Activated CD8-positive, alpha-beta memory T cell treated with anti-CD3 and anti-CD28 coated beads, Interleukin-2, amount 50 U/mL, for 1 hour (primary cell): Measurements from ENCODE around the gene LLPH.

Experiments
- DNase-seq: peaks from one replicate; pipeline ENCODE4 v3.0.0-alpha.2; 2020; ENCODE audit errors: extremely low read depth

The LLPH gene

GRCh38 chr12:66142826-66143225 is 12.3 kb upstream of the LLPH start:
- no peak for DNase-seq

DNA sequence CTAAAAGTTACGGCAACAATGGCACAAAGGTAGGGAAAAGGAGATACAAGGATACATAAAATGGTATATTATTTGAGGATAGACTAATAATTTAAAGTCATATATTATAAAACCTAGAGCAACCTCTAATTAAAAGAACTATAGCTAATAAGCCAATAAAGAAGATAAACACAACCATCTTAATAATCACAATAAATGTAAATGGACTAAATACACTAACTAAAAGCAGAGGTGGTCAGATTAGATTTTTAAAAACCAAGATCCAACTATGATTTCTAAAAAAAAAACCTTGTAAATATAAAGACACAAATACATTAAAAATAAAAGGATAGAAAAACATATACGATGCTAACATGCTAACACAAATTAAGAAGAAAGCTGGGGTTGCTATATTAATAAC is 10.7 kb upstream of the LLPH start:
- DNase-seq = no peak

GRCh38 chr12:66140731-66141130 is 10.2 kb upstream of the LLPH start:
- DNase-seq = no peak

DNA sequence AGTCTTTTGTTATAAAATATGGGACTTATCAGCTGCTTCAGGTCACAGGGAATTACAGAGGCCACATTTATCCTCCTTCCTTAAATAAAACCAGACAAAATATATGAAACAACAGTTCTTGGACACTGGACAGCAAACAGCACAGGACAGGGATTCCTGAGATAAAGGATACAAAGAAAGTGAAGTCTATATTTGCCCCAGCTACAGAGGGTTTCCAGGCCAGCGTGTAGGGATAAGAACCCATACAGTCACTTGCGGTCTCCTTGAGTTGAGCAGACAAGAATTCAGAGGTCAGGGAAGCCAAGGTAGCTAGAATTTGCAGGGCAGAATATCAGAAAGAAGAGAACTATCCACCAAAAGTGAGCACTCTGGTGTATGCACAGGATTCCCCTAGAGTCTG is 8.8 kb upstream of the LLPH start:
- DNase-seq = no peak

DNA sequence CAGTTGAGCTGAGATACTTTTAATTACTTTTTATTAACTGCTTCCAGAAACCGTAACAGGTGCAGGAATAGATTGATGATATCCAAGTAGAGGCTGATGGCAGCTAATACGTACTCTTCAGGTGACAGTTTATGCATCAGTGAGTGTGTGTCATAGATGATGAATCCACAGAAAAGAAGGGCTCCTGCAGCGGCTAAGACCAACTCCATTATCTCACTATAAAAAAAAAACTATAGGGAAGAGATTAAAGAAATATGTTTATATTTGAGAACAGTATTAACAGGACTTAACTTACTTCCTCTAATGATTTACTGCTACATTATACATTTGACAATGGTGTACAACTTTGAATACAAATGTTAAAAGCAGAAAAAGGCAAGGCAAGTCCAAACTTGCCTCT is 7.4 kb upstream of the LLPH start:
- DNase-seq = no peak

- DNase-seq = no peak
These were observed 1.9 kb upstream of the LLPH start for GRCh38 chr12:66132408-66132807.

DNA sequence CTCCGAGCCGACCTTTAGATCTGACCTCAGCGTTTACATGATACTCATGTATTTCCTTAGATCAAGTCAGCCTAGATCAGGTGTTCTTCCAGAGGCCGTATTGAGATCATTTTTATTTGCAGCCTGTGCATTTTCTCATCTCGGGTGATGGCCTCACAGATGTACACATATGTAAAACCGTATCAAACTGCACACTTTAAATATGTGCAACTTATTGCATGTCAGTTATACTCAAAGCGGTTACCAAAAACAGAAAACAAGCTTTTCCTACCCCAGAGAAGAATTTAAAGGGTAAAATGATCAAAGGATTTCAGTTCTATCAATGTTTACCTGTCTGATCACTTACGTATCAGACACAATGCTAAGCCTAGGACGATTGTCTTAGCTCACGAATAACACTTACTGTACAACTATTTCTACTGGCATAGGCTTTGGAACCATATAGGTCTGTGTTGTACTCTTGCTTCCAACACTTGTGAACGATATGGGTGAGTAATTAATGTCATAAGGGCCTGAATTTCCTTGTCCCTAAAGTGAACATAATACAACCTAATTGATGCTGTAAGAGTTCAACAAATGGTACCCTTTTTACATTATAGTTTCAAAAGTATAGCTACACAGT is 628 bp upstream of the LLPH start:
- DNase-seq = no peak

GRCh38 chr12:66129934-66130266 is 650 bp downstream of the LLPH start:
- DNase-seq = no peak

DNA sequence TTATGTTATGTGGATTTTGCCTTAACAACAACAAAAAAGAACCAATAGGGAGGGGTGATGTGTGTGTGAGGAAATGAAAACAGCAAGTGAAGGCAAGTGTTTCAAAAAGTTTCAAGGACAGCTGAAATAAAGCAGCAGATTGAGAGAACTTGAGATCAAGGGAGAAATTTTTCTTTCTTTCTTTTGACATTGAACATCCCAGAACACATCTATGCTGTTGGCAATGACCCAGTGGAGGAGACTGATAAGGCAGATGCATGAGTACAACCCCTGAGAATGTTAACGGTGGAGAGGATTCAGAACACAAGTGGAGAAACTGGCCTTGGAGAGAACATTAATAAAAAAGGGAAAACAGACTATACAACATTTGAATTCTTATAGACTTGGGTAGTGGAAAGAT is 2.9 kb downstream of the LLPH start:
- DNase-seq = no peak

DNA sequence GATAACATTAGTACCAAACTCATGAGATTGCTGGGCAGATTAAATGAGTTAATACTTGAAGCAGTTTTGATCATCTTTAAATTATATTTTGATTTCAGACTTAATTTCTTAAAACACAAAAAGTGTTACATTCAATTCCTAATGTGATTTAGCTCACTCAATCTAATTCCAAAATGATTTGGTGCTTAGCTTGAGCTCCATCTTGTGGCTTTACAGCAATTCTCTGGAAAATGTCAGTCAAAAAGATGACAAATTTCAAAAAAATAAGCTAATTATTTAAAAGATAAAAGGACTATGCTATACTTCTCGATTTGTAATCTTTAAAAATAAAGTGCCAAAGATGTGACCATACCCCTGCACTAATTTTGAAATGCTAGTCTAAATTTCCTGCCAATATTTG is 10.1 kb downstream of the LLPH start:
- no peak for DNase-seq

- DNase-seq = no peak
These were observed 10.7 kb downstream of the LLPH start for GRCh38 chr12:66119870-66120241.

GRCh38 chr12:66119229-66119869 is 11.2 kb downstream of the LLPH start:
- DNase-seq = no peak

DNA sequence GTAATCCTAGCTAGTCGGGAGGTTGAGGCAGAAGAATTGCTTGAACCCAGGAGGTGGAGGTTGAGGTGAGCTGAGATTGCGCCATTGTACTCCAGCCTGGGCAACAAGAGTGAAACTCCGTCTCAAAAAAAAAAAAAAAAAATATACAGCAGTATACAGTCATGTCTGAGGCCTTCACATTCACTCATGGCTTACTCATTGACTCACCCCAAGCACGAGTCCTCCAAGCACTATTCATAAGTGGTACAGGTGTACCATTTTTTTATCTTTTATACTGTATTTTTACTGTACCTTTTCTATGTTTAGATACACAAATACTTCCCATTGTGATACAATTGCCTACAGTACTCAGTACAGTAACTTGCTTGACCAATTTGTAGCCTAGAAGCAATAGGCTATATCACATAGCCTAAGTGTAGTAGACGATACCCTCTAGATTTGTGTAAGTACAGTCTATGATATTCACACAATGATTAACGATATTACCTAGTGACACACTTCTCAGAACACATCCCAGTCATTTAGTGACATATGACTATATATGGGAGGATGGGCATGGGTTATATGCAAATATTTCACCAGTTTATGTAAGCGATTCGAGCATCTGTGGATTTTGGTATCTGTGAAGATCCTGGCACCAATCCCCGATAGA is 12.2 kb downstream of the LLPH start:
- DNase-seq = no peak

DNA sequence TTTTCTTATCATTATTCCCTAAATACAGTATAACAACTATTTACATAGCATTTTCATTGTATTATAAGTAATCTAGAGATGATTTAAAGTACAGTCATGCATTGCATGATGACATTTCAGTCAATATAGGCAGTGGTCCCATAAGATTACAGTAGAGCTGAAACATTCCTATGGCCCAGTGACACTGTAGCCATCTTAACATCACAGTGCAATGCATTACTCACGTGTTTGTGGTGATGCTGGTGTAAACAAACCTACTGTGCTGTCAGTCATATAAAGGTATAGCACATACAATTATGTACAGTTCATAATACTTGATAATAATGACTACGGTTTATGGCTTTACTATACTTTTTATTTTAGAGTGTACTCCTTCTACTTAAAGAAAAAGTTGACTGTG is 13.3 kb downstream of the LLPH start:
- DNase-seq = no peak

- no peak for DNase-seq
These were observed 15.4 kb downstream of the LLPH start for GRCh38 chr12:66115071-66115600.

DNA sequence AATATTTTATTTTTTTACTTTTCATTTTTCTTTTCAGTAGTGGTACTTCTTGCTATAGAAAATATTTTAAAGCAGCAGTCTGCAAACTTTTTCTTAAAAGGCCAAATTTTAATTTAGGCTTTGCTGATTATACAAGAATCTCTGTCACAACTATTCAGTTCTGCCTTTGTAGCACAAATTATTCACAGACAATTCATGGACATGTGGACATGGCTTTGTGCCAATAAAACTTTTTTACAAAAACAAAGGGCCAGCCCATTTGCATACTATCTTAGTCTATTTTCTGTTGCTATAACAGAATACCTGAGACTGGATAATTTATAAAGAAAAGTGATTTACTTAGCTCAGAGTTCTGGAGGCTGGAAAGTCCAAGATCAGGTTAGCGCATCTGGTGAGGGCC is 17.1 kb downstream of the LLPH start:
- no peak for DNase-seq

- no peak for DNase-seq
These were observed 18.9 kb downstream of the LLPH start for GRCh38 chr12:66111605-66112004.

DNA sequence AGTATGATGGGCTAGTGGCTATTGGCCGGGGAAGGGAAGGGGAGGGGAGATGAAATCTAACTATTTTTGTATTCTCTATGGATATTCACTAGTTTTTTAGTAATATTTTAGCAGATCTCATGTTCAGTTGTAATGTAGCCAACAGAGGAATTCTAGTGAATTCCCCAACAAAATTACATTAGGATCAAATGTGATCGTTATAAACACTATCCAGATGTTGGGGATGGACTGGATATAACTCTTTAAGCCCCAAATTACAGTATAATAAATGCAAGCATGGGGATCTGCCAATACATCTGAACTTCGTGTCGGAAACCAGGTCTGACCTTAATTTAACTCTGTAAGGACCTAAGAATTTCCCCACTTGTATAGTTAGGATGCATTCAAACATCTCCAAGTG is 21.5 kb downstream of the LLPH start:
- DNase-seq = no peak

- no peak for DNase-seq
These were observed 22.2 kb downstream of the LLPH start for GRCh38 chr12:66108386-66108785.

- DNase-seq = no peak
These were observed 23.1 kb downstream of the LLPH start for GRCh38 chr12:66107451-66107915.

DNA sequence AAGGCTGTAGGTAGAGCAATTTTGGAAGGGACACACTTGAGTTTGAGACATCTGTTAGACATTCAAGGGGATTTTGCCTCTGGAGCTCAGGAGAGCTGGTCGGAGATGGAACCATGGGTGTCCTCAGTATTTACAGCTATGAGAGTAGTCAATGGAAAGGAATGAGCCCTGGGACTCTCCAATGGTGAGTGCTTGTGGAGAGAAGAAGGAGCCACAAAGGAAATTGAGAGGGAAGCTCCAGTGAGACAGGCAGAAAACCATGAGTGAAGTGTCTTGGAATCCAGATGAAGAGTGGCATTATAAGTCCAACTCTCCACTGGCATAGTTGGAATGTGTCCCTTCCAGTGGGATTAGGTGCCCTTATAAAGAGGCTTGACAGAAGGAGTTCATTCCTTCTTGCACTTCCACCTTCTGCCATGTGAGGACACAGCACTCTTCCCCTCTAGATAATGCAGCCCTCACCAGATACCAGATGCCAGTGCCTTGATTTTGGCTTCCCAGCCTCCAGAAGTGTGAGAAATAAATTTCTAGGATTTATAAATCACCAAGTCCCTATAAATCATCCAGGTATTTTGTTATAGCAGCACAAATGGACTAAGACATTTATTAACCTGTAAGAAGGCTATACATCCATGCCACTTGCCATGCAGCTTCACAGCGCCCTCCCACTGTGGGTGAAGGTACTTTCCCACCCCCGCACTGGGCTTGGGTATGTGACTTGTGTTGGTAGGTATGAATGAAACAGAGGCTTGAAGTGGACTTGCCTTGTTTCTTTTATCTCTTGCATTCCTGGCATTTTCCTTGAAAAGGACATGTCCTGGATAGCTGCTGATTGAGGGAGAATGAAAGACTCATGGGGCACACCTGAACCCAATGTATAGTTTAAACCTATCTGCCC is 27.3 kb downstream of the LLPH start:
- DNase-seq = no peak

DNA sequence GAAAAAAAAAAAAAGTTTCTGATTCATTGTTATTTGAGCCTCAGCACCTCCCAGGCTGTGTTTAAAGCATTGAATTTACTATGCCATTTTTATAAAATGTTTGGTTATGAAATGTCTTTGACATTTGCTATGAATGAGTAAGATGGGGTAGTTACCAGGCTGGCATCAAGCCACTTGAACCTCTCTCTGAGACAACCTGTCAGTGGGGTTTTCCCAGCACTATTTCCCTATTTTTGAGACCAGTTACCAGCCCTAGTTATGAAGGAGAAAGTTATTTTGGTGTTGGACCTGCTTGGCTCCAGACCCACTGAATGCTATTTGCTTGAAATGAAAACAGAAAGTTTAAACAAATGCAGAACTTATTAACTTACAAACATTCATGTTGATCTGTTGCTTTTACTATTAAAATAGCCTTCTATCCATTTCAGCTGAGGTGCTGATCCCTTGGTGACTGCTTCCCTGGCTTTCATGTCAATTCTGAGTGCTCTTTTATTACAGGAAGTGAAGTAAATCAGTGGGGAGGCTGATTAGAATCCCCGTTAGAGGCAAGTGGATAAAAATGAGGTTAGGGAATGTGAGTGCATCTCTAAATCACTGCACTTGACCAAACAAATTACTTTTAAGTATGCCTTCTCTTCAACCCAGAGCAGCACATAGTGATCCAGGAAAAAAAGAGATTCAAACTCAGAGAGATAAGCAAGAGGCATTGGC is 37.8 kb downstream of the LLPH start:
- no peak for DNase-seq
